GM13976 (cell line): ENCODE data around the gene SYCE1.

ENCODE experiments used
- DNase-seq: peaks from one replicate; pipeline ENCODE4 v3.0.0; 2012; ENCODE audit warnings: low spot score
- in situ Hi-C: fragments of 300-500 bp; cut with MboI; formaldehyde crosslinking; loops from one replicate; pipeline ENCODE4 v1.12.0; 2022; ENCODE audit warnings: low sequenced_read_pairs, mixed read lengths, inconsistent platforms; ENCODE audit not compliant: unreplicated experiment
- TF ChIP-seq, protein P1 (sequence below): IDR thresholded peaks from 2 replicates; pipeline ENCODE4 v1.5.1; 2012; ENCODE audit warnings: borderline replicate concordance, mild to moderate bottlenecking; ENCODE audit not compliant: insufficient read depth; ENCODE audit errors: extremely low read depth, missing control alignments, control extremely low read depth

Gene SYCE1

DNA sequence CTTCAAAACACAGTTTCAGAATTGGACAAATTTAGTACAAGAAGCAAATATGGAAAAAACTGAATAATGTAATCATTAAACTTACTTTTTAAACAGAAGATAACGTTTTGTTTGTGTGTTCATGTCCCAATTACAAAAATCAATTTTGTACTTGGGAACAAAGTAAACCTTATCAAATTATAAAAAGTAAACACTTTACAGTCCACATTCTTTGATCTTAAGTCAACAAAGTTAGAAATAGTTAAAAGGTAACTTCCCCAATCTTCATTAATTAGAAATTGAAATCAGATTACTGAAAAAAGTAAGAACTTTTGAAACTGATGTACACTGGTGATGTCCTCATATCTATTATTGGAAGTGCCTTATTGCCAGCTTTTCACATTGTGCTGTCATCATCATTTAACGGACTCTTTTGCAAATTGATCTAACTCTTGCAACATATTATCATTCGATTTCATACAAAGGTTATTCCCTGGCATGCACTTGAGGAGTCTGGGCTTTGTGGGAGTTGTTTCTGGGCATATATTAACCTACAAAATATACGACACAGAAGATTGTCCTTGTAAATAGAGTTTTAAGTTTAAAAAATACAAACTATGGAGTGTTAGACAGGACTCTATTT lies 53.4 kb downstream of the SYCE1 start:
- in situ Hi-C loops = no loop called here
- DNase-seq = no peak
- TF ChIP-seq, protein P1, sequence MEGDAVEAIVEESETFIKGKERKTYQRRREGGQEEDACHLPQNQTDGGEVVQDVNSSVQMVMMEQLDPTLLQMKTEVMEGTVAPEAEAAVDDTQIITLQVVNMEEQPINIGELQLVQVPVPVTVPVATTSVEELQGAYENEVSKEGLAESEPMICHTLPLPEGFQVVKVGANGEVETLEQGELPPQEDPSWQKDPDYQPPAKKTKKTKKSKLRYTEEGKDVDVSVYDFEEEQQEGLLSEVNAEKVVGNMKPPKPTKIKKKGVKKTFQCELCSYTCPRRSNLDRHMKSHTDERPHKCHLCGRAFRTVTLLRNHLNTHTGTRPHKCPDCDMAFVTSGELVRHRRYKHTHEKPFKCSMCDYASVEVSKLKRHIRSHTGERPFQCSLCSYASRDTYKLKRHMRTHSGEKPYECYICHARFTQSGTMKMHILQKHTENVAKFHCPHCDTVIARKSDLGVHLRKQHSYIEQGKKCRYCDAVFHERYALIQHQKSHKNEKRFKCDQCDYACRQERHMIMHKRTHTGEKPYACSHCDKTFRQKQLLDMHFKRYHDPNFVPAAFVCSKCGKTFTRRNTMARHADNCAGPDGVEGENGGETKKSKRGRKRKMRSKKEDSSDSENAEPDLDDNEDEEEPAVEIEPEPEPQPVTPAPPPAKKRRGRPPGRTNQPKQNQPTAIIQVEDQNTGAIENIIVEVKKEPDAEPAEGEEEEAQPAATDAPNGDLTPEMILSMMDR = no peak

DNA sequence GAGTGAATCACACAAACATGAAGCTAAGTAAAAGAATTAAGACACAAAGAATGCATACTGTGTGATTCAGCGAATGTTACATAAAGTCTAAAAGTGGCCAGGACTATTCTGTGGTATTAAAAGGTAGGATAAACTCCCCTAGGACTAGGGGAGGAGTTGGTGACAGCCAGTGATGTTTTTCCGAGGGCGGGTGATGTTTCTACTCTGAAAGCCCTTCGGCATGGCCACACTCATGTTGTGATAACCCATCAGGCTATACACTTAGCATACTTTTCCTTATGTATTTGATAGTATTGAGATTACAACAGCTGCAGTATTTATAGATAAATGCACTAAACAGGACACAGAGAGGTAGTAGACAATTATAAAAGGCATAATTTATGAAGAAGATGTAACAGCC lies 54.0 kb downstream of the SYCE1 start:
- no peak for DNase-seq
- TF ChIP-seq, protein P1 = no peak
- in situ Hi-C loops = no loop called here

DNA sequence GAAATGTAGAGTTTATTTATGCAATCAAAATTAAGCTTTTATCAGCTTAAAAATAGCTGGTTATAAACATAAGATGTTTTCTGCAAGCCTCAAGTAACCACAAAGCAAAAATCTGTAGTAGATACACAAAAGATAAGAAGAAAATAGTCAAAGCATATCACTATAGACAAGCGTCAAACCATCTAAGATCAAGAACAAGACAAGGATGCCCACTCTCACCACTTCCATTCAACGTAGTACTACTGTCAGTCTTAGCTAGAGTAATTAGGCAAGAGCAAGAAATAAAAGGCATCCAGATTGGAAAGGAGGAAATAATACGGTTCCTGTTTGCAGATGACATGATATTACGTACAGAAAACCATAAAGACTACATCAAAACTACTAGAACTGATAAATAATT lies 55.7 kb downstream of the SYCE1 start:
- in situ Hi-C loops = no loop called here
- TF ChIP-seq, protein P1 = no peak

More for the DNA sequence above, 55.7 kb downstream of the SYCE1 start:
- no peak for DNase-seq
